Small intestine (tissue), 7 donors: ENCODE data around the gene NCKAP5. TPM values are rescaled to one million over a fixed set of nuclear protein-coding genes. Genes with fewer than 3 reads are reported as not detected.

Experiments
- DNase-seq, 2 donors: peaks; one replicate each; pipeline versions ENCODE4 v3.0.0 to v3.0.0-alpha.2; 2013
- FAIRE-seq: peaks from 2 replicates; lab custom pipeline; 2012; peaks lifted over from hg19 to GRCh38; lab: Jason Lieb, UNC
- H3K27ac ChIP-seq, 3 donors: one replicate each; pipeline ENCODE4 v1.5.1; 2013; ENCODE audit warnings: low read length in 2 of 3, mild to moderate bottlenecking in 2 of 3, control low read depth in 1 of 3, inconsistent platforms in 1 of 3, low read depth in 1 of 3, moderate library complexity in 1 of 3
- H3K27me3 ChIP-seq, 3 donors: one replicate each; pipeline ENCODE4 v1.6.1; 2013; ENCODE audit warnings: low read length in 3 of 3, inconsistent platforms in 1 of 3; ENCODE audit not compliant: control insufficient read depth in 3 of 3, insufficient read depth in 3 of 3
- H3K36me3 ChIP-seq, 3 donors: one replicate each; pipeline ENCODE4 v1.6.1; 2013; ENCODE audit warnings: low read length in 3 of 3, inconsistent platforms in 1 of 3, low read depth in 1 of 3, mild to moderate bottlenecking in 1 of 3, moderate library complexity in 1 of 3; ENCODE audit not compliant: control insufficient read depth in 3 of 3, insufficient read depth in 2 of 3
- H3K4me1 ChIP-seq, 3 donors: one replicate each; pipeline ENCODE4 v1.6.1; 2013; ENCODE audit warnings: low read length in 2 of 3, inconsistent platforms in 1 of 3, low read depth in 1 of 3, mild to moderate bottlenecking in 1 of 3, moderate library complexity in 1 of 3; ENCODE audit not compliant: control insufficient read depth in 3 of 3, insufficient read depth in 2 of 3
- H3K4me3 ChIP-seq, 3 donors: one replicate each; pipeline ENCODE4 v1.5.1; 2013; ENCODE audit warnings: low read length in 3 of 3, control low read depth in 1 of 3, inconsistent platforms in 1 of 3, low read depth in 1 of 3, mild to moderate bottlenecking in 1 of 3, moderate library complexity in 1 of 3
- H3K9me3 ChIP-seq, 2 donors: one replicate each; pipeline ENCODE4 v1.6.1; 2013; ENCODE audit warnings: low read depth in 1 of 2, low read length in 1 of 2; ENCODE audit not compliant: control insufficient read depth in 2 of 2, insufficient read depth in 1 of 2
- WGBS, 3 donors: extraction: QIAGEN DNeasy Blood & Tissue Kit; methylation state at CpG; one replicate each; pipeline ENCODE4 v1.1.7; 2013; 5-methylcytosine and 5-hydroxymethylcytosine counted together
- polyA plus RNA-seq, 4 donors: library from polyadenylated mRNA; stranded (reverse) in 3 of 4; unstranded in 1 of 4; fragments of 200-250 nt in 3 of 4; fragments of 120-200 nt in 1 of 4; gene quantifications; one replicate each; pipeline versions ENCODE4 v1.2.1 to v1.2.3, GENCODE V29; 2013
- donor health status: healthy with polysubstance abuse.
- donor health status: control.
- donor health status: control.
- donor health status: Bipolar disorder and iron deficiency.
- donor health status: healthy.

Gene NCKAP5
- polyA plus RNA-seq, 4 donors, result 0.52 to 7.8 (median 6.5) TPM

DNA sequence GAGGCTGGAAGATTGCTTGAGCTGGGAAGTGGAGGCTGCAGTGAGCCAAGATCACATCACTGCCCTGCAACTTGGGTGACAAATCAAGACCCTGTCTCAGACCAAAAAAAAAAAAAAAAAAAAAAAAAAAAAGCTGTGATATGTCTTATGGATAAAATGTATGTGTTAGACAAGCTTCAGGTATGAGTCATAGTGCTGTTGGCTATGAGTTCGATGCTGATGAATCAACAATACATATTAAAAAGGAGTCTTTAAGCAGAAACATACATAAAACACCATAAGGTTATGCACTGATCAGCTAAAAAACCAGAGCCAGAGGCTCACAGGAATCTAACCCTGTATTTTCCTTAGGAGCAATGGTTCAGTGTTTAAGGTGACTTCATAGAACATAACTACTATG is 332.3 kb downstream of the NCKAP5 start:
- DNase-seq (no peak), FAIRE-seq (no peak)
- 81 to 95% (median 88%) methylated on average over 1 of the region's 1 CpG for WGBS, 3 donors
- no peaks in the 10 kb centered on the region for H3K4me1 ChIP-seq
- no peak overlapping the region for H3K4me3 ChIP-seq
- H3K36me3 ChIP-seq, result no peaks in the 10 kb centered on the region
- H3K9me3 ChIP-seq, result no peaks in the 10 kb centered on the region
- H3K27ac ChIP-seq, result no peak overlapping the region
- no peaks in the 10 kb centered on the region for H3K27me3 ChIP-seq

DNA sequence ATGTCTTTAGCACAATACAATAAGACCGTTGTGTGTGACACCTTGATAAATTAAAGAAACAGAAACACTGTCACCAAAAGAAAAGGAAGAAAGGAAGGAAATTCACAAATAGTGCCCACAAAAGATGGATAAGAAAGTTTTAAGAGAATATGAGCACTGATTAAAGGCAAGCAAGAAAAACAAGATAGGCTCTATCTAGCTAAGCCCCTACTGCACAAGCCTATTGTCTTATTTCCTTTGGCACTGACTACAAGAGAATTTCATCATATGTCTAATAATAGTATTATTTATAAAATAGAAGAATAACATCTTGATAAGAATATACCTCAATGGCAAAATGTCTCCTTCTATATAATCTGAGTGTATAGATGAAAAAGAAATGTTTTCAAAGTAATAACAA is 335.7 kb downstream of the NCKAP5 start:
- Histone ChIP-seq H3K27ac (no peak overlapping the region), H3K27me3 (no peaks in the 10 kb centered on the region), H3K9me3 (no peaks in the 10 kb centered on the region), H3K4me3 (no peak overlapping the region), H3K4me1 (no peaks in the 10 kb centered on the region), H3K36me3 (no peaks in the 10 kb centered on the region)
- FAIRE-seq (no peak), DNase-seq (no peak)
- WGBS, 3 donors, result 56 to 88% (median 58%) methylated on average over 1 of the region's 1 CpG

DNA sequence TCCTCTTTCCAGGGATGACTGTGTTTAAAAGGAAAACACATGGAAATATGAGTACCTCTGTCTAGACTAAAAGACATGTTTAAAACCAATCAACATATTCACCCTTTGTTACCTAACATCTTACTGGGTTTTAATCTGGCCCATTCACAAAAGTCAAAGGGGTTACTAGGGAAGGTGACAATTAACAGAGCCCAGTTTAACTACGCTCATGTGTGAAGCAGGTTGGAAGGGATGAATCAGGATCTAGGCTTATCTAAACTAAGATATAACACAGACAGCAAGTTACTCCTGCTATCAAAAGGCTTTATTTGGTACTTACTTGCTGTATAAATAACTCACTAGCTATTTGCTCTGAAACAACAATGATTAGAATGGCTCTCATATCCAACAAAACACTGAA is 337.0 kb downstream of the NCKAP5 start:
- H3K27me3 ChIP-seq, result no peaks in the 10 kb centered on the region
- no peaks in the 10 kb centered on the region for H3K4me1 ChIP-seq
- WGBS, 3 donors, result 89 to 93% (median 89%) methylated on average over 1 of the region's 1 CpG
- FAIRE-seq, result no peak
- DNase-seq, result no peak
- H3K9me3 ChIP-seq, result no peaks in the 10 kb centered on the region
- H3K36me3 ChIP-seq, result no peaks in the 10 kb centered on the region
- no peak overlapping the region for H3K27ac ChIP-seq
- H3K4me3 ChIP-seq, result no peak overlapping the region

DNA sequence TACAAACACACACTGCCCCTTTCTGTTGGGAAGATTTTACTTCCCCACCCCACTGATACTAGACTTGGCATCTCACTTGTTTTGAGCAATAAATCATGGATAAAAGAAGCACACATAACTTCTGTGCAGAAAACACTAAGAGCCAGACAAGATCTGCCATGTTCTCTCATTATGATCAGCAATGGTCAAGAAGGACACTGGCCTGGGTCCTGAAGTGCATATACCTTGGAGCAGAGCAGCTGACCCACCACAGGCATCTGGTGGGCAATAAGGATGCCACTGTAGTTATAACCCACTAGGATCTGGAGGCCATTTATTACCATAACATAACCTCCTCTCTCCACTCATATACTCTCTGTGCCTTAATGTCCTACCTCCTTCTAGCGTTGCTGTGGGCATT is 338.3 kb downstream of the NCKAP5 start:
- no peak overlapping the region for H3K27ac ChIP-seq
- FAIRE-seq (no peak), DNase-seq (no peak)
- H3K4me3 ChIP-seq, result no peak overlapping the region
- no peaks in the 10 kb centered on the region for H3K36me3 ChIP-seq
- no peaks in the 10 kb centered on the region for H3K4me1 ChIP-seq
- WGBS, 3 donors, result 61 to 87% (median 69%) methylated on average over 1 of the region's 1 CpG
- no peaks in the 10 kb centered on the region for H3K9me3 ChIP-seq
- H3K27me3 ChIP-seq, result no peaks in the 10 kb centered on the region

DNA sequence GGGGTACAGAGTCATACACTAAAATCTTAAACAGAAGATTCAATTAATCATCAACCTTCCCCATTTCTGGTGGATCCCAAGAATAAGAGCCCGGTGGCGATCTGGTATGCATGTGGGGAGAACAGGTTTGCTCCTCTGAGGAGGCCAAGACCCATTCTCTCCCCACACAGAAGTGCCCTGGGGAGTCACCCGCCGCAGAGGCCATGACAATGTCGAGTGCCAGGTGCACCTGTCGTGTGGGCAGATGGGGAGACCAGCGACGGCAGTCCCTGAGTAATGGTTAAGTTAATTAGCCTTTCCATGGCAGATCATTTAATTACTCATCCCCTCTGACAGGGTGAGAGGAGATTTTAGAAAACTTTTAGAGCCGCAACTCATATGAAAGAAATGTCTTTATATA is 345.0 kb downstream of the NCKAP5 start:
- no peaks in the 10 kb centered on the region for H3K9me3 ChIP-seq
- no peaks in the 10 kb centered on the region for H3K36me3 ChIP-seq
- FAIRE-seq (no peak), DNase-seq (no peak)
- no peak overlapping the region for H3K27ac ChIP-seq
- no peak overlapping the region for H3K4me3 ChIP-seq
- no peaks in the 10 kb centered on the region for H3K27me3 ChIP-seq
- 86 to 96% (median 88%) methylated on average over 9 of the region's 9 CpGs for WGBS, 3 donors
- H3K4me1 ChIP-seq, result no peaks in the 10 kb centered on the region

DNA sequence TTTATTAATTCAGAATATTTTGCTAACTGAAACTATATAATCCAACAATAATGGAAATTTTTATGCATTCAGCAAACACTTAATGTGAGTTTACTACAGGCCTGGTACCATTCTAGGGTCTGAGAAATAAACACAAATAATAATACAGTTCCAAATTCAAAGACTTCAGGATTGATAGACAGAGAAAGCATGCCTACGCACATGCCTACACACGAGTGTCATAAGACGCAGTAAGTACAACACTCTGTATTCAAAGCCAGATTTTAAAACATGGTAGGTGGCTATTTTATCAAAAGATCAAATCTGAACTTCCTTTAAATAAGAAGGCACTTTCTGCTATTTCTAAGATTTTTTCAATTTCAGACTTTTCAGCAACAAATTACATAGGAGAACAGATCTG is 346.9 kb downstream of the NCKAP5 start:
- H3K4me1 ChIP-seq, result no peaks in the 10 kb centered on the region
- H3K4me3 ChIP-seq, result no peak overlapping the region
- H3K27me3 ChIP-seq, result no peaks in the 10 kb centered on the region
- 92 to 98% (median 95%) methylated on average over 3 of the region's 3 CpGs for WGBS, 3 donors
- no peaks in the 10 kb centered on the region for H3K36me3 ChIP-seq
- no peak overlapping the region for H3K27ac ChIP-seq
- FAIRE-seq (no peak), DNase-seq (no peak)
- no peaks in the 10 kb centered on the region for H3K9me3 ChIP-seq

DNA sequence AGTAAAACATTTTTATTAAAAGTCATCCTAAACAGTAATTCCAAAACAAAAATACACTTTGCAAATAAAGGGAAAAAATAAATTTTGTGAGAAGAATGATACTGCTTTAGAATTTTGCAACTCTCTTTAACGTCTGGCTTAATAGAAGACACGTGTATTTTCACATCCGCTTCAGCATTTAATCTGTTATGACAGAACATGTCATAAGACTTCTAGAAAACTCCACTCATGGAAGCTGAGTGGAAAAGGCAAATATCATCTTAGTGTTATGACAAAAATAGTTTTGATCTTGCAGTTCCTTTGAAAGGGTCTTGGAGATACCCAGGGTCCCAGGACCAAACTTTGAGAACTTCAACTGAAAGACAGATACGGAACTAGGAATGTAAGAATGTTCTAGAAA is 350.1 kb downstream of the NCKAP5 start:
- DNase-seq (no peak), FAIRE-seq (no peak)
- no peak overlapping the region for H3K4me3 ChIP-seq
- no peaks in the 10 kb centered on the region for H3K36me3 ChIP-seq
- no peak overlapping the region for H3K27ac ChIP-seq
- no peaks in the 10 kb centered on the region for H3K4me1 ChIP-seq
- WGBS, 3 donors, result 72 to 90% (median 77%) methylated on average over 4 of the region's 4 CpGs
- H3K9me3 ChIP-seq, result no peaks in the 10 kb centered on the region
- no peaks in the 10 kb centered on the region for H3K27me3 ChIP-seq

DNA sequence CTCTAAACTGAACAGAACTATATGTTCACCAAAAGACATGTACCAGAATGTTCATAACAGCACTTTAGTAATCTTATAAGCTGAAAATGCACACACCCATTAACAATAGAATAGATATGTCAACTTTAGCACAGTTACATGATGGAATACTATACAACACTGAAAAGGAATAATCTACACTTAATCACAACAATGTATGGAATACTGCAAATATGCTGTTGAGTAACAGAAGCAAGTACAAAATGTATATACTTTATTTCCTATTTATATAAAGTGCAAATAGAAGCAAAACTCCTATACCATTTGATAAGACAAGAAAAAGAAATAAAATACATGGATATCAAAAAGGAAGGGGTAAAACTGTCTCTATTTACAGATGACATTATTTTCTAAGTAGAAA is 352.8 kb downstream of the NCKAP5 start:
- H3K27ac ChIP-seq, result no peak overlapping the region
- no peaks in the 10 kb centered on the region for H3K36me3 ChIP-seq
- H3K4me3 ChIP-seq, result no peak overlapping the region
- no peak for FAIRE-seq
- H3K27me3 ChIP-seq, result no peaks in the 10 kb centered on the region
- H3K4me1 ChIP-seq, result no peaks in the 10 kb centered on the region
- no peak for DNase-seq
- H3K9me3 ChIP-seq, result no peaks in the 10 kb centered on the region

DNA sequence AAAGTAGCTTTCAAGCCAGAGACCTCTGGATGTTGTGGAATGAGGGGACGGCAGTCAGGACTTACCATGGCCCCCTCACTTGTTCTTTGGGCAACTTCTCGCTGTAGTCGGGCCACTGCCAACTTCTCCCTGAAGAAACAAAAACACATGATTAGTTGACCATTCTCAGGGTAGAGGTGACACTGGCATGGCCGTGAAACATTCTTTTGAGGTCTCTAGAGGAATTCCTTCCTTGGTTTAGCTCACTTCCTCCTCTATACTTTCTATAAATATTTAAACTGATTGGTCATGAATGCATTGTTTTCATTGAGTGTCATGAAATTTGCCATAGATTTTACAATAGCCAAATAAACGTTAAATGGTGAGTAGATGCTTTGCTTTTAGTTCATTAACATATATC is 354.6 kb downstream of the NCKAP5 start:
- Histone ChIP-seq H3K27ac (no peak overlapping the region), H3K36me3 (no peaks in the 10 kb centered on the region), H3K9me3 (no peaks in the 10 kb centered on the region), H3K4me1 (no peaks in the 10 kb centered on the region), H3K27me3 (no peaks in the 10 kb centered on the region), H3K4me3 (no peak overlapping the region)
- 82 to 84% (median 83%) methylated on average over 5 of the region's 5 CpGs for WGBS, 3 donors
- no peak for FAIRE-seq
- DNase-seq, result no peak
